ACHN (cell line): ENCODE measurements around the gene SRBD1.

ENCODE experiments used
- DNase-seq: peaks from one replicate; pipeline ENCODE4 v3.0.0-alpha.2; 2015
- in situ Hi-C: cut with HindIII; loops from 2 replicates; pipeline ENCODE4 v1.10.0; 2017; ENCODE audit warnings: low sequenced_read_pairs, low pct_ligation_motif_present, low pct_unique_long_range_greater_than_20kb

The SRBD1 gene

GRCh38 chr2:45415534-45416123 lies 195.4 kb downstream of the SRBD1 start:
- in situ Hi-C loops: no loop called here
- DNase-seq: no peak

DNA sequence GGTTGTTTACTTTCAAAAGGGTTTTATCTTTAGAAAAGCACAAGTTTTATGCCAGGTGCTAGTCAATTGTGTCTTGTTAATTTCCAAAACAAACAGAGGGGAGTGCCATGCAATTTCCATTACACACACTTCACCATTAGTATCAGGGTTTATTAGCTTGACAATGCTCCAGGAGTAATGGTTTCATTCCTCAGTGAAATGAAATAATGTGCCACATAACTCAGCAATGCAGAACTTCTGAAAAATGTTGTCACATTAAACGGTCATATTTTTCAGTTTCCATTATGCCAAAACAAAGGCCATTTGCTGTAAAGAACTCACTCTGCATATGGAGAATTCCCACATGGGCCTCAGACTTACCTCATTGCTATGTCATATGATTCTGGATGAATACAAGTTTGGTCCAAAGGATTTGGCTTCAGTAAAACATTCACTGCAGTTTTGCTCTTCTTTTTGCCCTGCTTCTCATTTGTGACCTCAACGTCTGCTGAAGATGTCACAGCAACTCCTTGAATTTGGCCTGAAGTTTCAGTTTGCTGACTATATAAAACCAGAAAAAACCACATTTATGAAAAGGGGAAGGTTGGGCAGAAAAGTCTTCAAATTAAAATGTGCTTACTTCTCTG lies 198.2 kb downstream of the SRBD1 start:
- DNase-seq: no peak
- in situ Hi-C loops: no loop called here

- DNase-seq: no peak
- in situ Hi-C loops: no loop called here
Measured at GRCh38 chr2:45409677-45410076, 201.4 kb downstream of the SRBD1 start.

DNA sequence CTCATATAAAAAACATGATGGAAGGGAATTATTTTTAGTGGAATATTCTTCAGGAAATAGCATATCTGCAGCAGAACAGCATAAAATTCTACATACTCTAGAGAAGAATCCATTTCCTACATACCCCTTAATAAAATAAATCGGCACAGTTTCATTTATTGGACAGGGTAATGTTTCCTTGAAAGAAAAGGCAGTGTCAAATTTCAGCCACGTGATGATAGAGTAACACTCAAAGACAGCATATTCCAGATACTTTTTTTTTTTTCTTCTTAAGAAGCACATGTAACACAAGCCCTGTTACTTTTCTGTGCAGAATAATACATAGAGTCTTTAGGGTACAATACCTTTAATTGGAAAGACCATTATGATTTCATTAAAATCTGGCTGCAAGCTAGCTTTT lies 204.4 kb downstream of the SRBD1 start:
- no peak for DNase-seq
- in situ Hi-C loops: no loop called here

GRCh38 chr2:45404807-45405297 lies 206.2 kb downstream of the SRBD1 start:
- DNase-seq: peak; percentile 74
- in situ Hi-C loops: no loop called here

GRCh38 chr2:45403036-45403435 lies 208.0 kb downstream of the SRBD1 start:
- no peak for DNase-seq
- in situ Hi-C loops: no loop called here

DNA sequence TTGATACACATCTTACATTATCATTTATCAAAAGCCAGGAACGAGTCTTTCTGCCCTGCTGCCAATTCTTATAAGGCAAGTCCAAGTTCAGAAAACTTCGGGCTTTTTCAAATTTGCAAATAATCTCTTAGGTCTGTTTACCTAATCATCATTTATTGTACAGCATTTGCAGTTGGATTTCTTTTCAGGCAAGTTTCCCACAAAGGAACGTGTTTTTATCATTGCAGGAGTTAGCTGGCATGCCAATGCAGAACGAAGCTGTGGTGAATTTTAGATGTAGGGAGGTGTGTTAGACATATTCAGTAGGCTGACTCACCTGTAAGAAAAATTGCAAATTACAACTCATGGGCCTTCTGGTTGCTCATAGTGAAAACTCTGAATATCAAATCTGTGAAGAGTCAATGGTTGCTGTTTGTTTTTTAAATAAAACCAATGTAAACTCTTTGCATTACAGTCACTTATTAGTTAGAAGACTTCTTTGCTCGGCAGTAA lies 209.6 kb downstream of the SRBD1 start:
- DNase-seq: no peak
- in situ Hi-C loops: no loop called here

DNA sequence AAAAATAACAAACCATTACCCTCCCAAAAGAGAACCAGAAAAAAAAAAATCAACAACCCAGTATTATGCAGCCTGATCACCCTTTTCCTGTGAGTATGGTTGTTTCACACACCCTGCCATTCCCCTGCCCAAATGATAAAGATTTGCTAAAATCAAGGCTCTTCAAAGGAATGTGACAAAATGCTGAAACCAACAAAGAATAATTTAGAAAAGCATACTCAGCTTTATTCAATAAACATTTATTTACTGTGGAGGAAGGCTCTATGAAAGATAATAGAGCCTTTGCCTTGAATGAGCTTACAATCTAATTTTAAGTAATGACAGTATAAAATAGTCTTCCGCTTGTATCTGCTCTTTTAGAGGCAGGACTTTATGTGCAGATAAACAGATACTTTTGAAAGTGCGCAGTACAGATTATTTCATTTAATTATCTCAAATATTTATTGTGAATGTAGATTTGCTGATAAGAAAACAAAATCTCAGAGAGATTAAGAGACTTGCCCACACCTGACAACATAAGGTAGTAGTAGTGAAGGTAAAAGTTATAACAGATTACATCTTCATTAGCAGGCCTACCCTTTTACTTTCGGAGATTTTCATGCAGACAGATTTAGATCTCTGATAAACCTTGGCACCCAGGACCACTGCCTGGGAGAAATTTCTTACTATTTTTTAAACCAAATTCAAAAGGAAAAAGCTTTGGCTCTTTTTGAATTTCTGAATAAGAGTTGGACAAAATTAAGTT lies 211.9 kb downstream of the SRBD1 start:
- in situ Hi-C loops: no loop called here
- DNase-seq: no peak

- DNase-seq: no peak
- in situ Hi-C loops: no loop called here
Measured at GRCh38 chr2:45397292-45397691, 213.8 kb downstream of the SRBD1 start.

DNA sequence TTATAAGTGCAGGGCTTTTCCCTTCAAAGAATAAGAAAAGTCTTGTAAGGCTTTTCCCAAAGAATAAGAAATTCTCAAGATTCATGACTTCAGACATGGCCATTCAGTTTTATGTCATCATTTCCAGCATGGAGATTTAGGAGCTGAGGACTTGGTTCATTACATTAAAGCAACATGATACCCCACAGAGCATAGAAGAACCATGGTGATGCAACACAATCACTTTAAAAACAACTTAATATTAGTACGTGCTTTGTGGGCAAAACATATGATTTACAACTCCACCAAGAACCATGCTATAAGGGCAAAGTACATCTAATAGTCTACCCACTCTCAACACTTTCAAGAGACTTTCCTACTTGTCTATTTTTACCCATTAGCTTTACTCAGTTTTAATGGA lies 214.4 kb downstream of the SRBD1 start:
- in situ Hi-C loops: no loop called here
- DNase-seq: no peak

- no peak for DNase-seq
- in situ Hi-C loops: no loop called here
Measured at GRCh38 chr2:45394842-45395241, 216.2 kb downstream of the SRBD1 start.

DNA sequence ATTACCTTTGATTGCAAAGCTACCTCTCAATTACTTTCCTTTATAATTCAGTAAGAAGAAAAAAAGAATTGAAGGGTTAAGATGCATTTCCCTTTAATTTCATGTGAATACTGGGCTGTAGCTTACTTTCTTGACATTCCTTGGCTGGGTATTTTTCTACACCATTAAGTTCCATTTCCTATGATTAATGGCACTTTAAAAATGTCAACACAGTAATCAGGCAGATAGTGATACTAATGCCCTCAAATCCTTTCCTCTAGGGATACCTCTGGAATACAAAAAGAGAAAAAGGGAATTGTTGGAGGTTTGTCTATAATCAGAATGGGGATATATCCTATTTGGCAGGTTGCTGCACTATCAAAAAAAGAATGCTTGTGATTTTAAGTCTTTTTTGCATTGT lies 216.9 kb downstream of the SRBD1 start:
- no peak for DNase-seq
- in situ Hi-C loops: no loop called here

DNA sequence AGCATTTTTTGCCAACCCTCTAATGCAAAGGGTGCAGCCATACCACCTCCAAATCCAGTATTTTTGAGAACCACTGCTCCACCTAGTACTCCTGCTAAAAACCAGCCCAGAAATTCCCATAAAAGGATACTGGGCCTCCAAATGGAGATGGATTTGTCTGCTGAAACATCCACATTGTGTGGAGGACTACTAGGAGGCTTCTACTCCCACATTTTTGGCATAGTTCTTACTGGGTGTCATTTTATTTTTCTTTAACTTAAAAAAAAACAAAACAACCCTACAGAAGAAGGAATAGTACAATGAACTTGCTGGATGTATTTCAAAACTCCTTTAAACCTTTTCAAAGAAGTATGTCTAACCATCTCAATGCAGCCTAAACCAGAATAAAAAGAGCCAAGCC lies 219.2 kb downstream of the SRBD1 start:
- in situ Hi-C loops: no loop called here
- no peak for DNase-seq

- no peak for DNase-seq
- in situ Hi-C loops: no loop called here
Measured at GRCh38 chr2:45390861-45391260, 220.2 kb downstream of the SRBD1 start.

DNA sequence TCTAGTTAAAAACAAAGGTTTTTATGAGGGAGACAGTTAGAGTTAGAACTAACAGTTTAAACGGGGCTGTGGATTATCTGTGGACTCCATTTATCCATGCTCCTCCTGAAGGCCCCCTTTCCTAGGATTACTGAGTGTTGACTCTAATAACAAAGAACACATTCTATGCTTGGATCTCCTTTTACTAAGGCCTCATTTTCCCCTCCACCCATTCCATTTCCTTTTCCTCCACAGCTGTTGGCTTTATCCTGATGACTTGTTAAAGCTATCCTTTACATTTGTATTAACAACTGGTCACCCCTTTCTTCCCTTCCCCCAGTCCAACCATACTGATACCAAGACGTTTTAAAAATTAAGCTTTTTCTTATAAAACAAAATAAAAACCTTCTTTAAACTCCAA lies 220.6 kb downstream of the SRBD1 start:
- in situ Hi-C loops: no loop called here

GRCh38 chr2:45388541-45389100 lies 222.4 kb downstream of the SRBD1 start:
- in situ Hi-C loops: no loop called here

More for the DNA sequence above, 220.6 kb downstream of the SRBD1 start:
- DNase-seq: no peak

GRCh38 chr2:45382744-45383143 lies 228.3 kb downstream of the SRBD1 start:
- no peak for DNase-seq
- in situ Hi-C loops: no loop called here

More at GRCh38 chr2:45388541-45389100, 222.4 kb downstream of the SRBD1 start:
- no peak for DNase-seq

- in situ Hi-C loops: no loop called here
- DNase-seq: peak; percentile 73
Measured at GRCh38 chr2:45380131-45380836, 230.8 kb downstream of the SRBD1 start.
